HG02642 (cell line): ENCODE results near the gene CDC27.
"Not testable (repeated sequence)": the region's sequence is repeated elsewhere in the genome, so short reads cannot be mapped to it uniquely, and the experiment has no call there.

Experiments used
- ATAC-seq: cut with Tn5 transposase; IDR thresholded peaks from one replicate; pipeline ENCODE4 v1.9.1; 2021; ENCODE audit warnings: mild to moderate bottlenecking; ENCODE audit not compliant: unreplicated experiment, poor library complexity

The CDC27 gene

DNA sequence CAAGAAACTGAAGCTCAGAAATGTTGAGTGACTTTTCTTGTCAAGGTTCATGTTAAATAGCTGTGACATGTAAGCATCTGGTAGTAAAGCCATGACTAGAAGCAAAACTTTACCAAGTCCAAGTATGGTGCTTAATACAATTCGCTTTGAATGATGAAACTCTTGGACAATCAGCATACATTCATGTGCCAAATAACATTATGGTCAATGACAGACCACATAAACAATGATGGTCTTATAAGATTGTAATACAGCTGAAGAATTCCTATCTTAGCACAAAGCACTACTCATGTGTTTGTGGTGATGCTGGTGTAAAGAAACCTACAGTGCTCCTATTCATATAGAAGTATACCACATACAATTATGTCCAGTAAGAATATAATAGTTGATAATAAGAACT lies 112.9 kb downstream of the CDC27 start:
- no peak for ATAC-seq

DNA sequence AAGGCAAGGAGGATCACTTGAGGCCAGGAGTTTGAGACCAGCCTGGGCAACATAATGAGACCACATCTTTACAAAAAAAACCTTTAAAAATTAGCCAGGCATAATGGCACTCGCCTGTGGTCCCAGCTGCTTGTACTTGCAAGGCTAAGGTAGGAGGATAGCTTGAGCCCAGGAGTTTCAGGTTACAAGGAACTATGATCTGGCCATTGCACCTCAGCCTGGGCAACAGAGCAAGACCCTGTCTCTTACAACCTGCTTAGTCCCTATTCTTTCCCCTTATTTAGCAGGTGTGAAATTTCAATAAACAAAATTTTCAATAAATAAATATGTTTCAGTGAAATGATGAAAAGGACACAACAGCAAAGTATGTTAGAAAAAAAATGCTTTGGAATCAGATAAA lies 114.7 kb downstream of the CDC27 start:
- ATAC-seq: not testable (repeated sequence)

DNA sequence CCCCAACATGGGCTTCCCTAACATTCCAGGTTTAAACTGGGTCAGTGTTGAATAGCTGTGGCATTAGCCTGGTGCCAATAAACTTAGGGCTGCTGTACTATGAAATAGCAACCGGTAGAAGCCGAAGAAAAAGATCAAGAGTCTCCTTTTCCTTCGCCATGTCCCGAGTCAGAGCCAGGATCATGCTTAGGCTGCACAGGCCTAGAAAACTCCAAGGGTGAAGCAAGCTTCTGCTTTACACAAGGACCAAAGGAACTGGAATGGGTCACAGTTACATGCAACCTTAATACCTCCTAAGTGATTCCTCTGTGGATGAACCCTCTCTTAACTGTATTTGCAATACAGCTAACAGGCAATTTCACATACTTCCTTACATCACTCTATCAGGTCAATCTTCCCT lies 115.5 kb downstream of the CDC27 start:
- ATAC-seq: not testable (repeated sequence)

DNA sequence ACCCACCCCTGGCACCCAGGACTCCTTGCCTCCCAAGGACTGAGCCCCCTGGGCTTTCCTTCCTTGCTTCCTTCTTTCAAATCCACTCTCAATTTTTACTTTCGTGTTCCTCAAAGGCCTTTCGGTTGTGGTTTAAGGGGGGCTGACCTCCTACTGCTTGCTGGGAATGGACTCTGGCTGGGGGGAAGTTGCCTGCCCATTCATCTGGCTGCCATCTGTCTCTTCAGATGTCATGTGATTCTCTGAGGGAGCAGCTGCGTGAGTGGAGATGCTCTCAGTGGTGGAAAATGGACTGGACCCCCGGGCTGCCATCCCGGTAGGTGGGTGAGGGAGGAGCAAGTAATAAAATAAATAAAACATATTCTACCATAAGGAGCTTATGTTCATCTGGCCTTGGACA lies 116.2 kb downstream of the CDC27 start:
- no peak for ATAC-seq

DNA sequence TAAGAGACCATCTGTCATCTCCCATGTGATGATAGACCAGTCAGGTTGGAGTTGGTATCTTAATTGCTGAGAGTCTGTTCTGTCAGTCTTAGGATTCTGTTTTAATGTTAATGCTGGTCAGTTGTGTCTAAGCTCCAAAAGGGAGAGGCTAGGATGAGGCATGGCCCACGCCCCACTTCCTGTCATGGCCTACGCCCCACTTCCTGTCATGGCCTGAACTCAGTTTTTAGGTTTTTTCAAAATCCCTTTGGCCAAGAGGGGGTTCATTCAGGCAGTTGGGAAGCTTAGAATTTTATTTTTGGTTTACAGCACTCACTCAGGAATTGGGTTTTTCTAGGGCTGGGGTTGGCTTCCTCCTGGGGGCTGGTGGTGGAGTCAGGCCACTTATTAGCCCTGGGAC lies 117.9 kb downstream of the CDC27 start:
- not testable (repeated sequence) for ATAC-seq

DNA sequence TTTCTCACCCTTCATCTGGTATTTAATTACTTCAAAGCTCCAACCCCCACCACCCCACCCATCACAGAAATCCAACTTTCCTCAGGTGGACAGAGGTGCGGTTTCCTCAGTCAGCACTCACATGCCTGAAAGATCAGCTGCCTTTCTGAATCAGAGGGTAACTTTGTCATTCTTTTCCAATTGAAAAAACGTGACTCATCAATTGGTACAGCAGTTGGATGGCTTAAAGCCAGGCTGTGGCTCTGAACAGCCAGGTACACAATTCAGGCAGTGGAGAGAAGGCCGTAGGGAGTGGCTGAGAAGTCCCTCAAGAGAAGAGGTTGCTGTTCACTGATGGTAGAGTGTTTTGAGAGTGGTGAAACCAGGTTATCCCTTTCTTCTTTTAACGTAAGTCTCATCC lies 118.8 kb downstream of the CDC27 start:
- not testable (repeated sequence) for ATAC-seq
